Neural cell (in vitro differentiated cells): ENCODE results near the gene RNPEP. TPM values are rescaled to one million over a fixed set of nuclear protein-coding genes. Genes with fewer than 3 reads are reported as not detected.

ENCODE experiments used
- H2AFZ ChIP-seq: fragments of 200-600, 300-800 bp; sonication (generic), shearing (Covaris generic); 2 replicates; pipeline ENCODE4 v1.6.0; 2014; ENCODE audit warnings: low read depth, mild to moderate bottlenecking, antibody characterized with exemption, low read length, moderate library complexity
- H3F3A ChIP-seq: fragments of 200-600 bp; shearing (Covaris generic); 2 replicates; pipeline ENCODE4 v1.6.1; 2016; ENCODE audit warnings: mild to moderate bottlenecking, moderate library complexity, mixed read lengths, antibody characterized with exemption, low read length; ENCODE audit not compliant: insufficient read depth, poor library complexity, severe bottlenecking
- H3K27ac ChIP-seq: fragments of 200-600, 300-800 bp; sonication (generic), shearing (Covaris generic); 2 replicates; pipeline ENCODE4 v1.5.1; 2014; ENCODE audit warnings: mild to moderate bottlenecking, low read length, moderate library complexity
- H3K27me3 ChIP-seq: fragments of 300-800, 200-600 bp; sonication (generic), shearing (Covaris generic); 2 replicates; pipeline ENCODE4 v1.6.0; 2014; ENCODE audit warnings: mild to moderate bottlenecking, low read depth, low read length, moderate library complexity; ENCODE audit not compliant: insufficient read depth
- H3K36me3 ChIP-seq: fragments of 300-800, 200-600 bp; sonication (generic), shearing (Covaris generic); 2 replicates; pipeline ENCODE4 v1.5.1; 2014; ENCODE audit warnings: mild to moderate bottlenecking, antibody characterized with exemption, low read length, moderate library complexity; ENCODE audit not compliant: insufficient read depth
- H3K4me2 ChIP-seq: fragments of 300-800, 200-600 bp; sonication (generic), shearing (Covaris generic); 2 replicates; pipeline ENCODE4 v1.6.0; 2014; ENCODE audit warnings: mild to moderate bottlenecking, low read length
- H3K4me3 ChIP-seq: fragments of 300-800, 200-600 bp; sonication (generic), shearing (Covaris generic); 2 replicates; pipeline ENCODE4 v1.5.1; 2014; ENCODE audit warnings: mild to moderate bottlenecking, low read length, moderate library complexity
- H3K79me2 ChIP-seq: fragments of 200-600 bp; shearing (Covaris generic); replicated peaks from 2 replicates; pipeline ENCODE4 v1.6.0; 2014; ENCODE audit warnings: mild to moderate bottlenecking, low read length, moderate library complexity; ENCODE audit not compliant: insufficient read depth
- H3K9ac ChIP-seq: fragments of 300-800, 200-600 bp; sonication (generic), shearing (Covaris generic); 2 replicates; pipeline ENCODE4 v1.6.1; 2016; ENCODE audit warnings: mild to moderate bottlenecking, low read length, mixed read lengths
- H3K9me2 ChIP-seq: fragments of 200-600 bp; shearing (Covaris generic); 2 replicates; pipeline ENCODE4 v1.6.1; 2016; ENCODE audit warnings: mild to moderate bottlenecking, low read length, mixed read lengths; ENCODE audit not compliant: insufficient read depth
- H3K9me3 ChIP-seq: fragments of 200-600, 300-800 bp; sonication (generic), shearing (Covaris generic); 2 replicates; pipeline ENCODE4 v1.6.1; 2016; ENCODE audit warnings: mild to moderate bottlenecking, mixed run types, low read length, moderate library complexity, mixed read lengths
- H4K20me1 ChIP-seq: fragments of 200-600 bp; shearing (Covaris generic); 2 replicates; pipeline ENCODE4 v1.6.1; 2016; ENCODE audit warnings: mild to moderate bottlenecking, mixed run types; ENCODE audit not compliant: insufficient read depth
- CTCF ChIP-seq: fragments of 450-650 bp; IDR thresholded peaks from 2 replicates; pipeline ENCODE4 v1.5.1; 2014; ENCODE audit warnings: antibody characterized with exemption, mild to moderate bottlenecking, moderate library complexity; ENCODE audit not compliant: poor library complexity, severe bottlenecking
- EP300 ChIP-seq: fragments of 450-650 bp; conservative IDR thresholded peaks from 2 replicates; pipeline ENCODE4 v1.6.1; 2014; ENCODE audit warnings: antibody characterized with exemption, mild to moderate bottlenecking, moderate library complexity; ENCODE audit not compliant: poor library complexity, severe bottlenecking
- EZH2 ChIP-seq: fragments of 200-600, 300-800 bp; shearing (Covaris generic), sonication (generic); IDR thresholded peaks from 2 replicates; pipeline ENCODE4 v1.6.1; 2014; ENCODE audit warnings: antibody characterized with exemption, low read length, borderline replicate concordance, mild to moderate bottlenecking; ENCODE audit not compliant: insufficient read depth, poor library complexity, severe bottlenecking
- MXI1 ChIP-seq: fragments of 450-650 bp; conservative IDR thresholded peaks from 2 replicates; pipeline ENCODE4 v1.6.1; 2014; ENCODE audit warnings: antibody characterized with exemption, mild to moderate bottlenecking; ENCODE audit not compliant: poor library complexity, severe bottlenecking
- POLR2AphosphoS5 ChIP-seq: IDR thresholded peaks from 2 replicates; pipeline ENCODE4 v1.6.1; 2012
- RAD21 ChIP-seq: fragments of 450-650 bp; conservative IDR thresholded peaks from 2 replicates; pipeline ENCODE4 v1.6.1; 2014; ENCODE audit warnings: antibody characterized with exemption, mild to moderate bottlenecking, moderate library complexity
- REST ChIP-seq: IDR thresholded peaks from 2 replicates; pipeline ENCODE4 v1.6.1; 2012; ENCODE audit warnings: borderline replicate concordance
- SMC3 ChIP-seq: fragments of 450-650 bp; conservative IDR thresholded peaks from 2 replicates; pipeline ENCODE4 v1.6.1; 2014; ENCODE audit warnings: antibody characterized with exemption, mild to moderate bottlenecking, moderate library complexity; ENCODE audit not compliant: poor library complexity
- TAF1 ChIP-seq: IDR thresholded peaks from 2 replicates; pipeline ENCODE4 v1.6.1; 2012; ENCODE audit warnings: low read depth
- polyA plus RNA-seq: library from polyadenylated mRNA; depleted of rRNA; stranded (reverse); fragments of >200 nt; gene quantifications from 2 replicates; pipeline ENCODE4 v1.2.3, GENCODE V29; 2014

Gene RNPEP
- polyA plus RNA-seq, 1 donor from 2014 or later: 33.1 TPM

GRCh38 chr1:202012544-202013478 is 30.4 kb downstream of the RNPEP start:
- no peaks in the 10 kb centered on the region for H3K9me3 ChIP-seq
- no peaks in the 10 kb centered on the region for H4K20me1 ChIP-seq
- no peaks in the 10 kb centered on the region for H3K9me2 ChIP-seq
- H3F3A ChIP-seq: no peaks in the 10 kb centered on the region
- no peak overlapping the region for H3K4me2 ChIP-seq
- TF ChIP-seq EP300: no peak
- no peak for TF ChIP-seq RAD21
- TF ChIP-seq SMC3: no peak
- TF ChIP-seq POLR2AphosphoS5: no peak
- TF ChIP-seq CTCF: no peak
- no peaks in the 10 kb centered on the region for H3K79me2 ChIP-seq
- H2AFZ ChIP-seq: no peak overlapping the region
- H3K4me3 ChIP-seq: no peak overlapping the region
- no peaks in the 10 kb centered on the region for H3K36me3 ChIP-seq
- H3K27me3 ChIP-seq: no peaks in the 10 kb centered on the region
- no peak overlapping the region for H3K27ac ChIP-seq
- no peak overlapping the region for H3K9ac ChIP-seq

GRCh38 chr1:202013603-202014002 is 31.2 kb downstream of the RNPEP start:
- Histone ChIP-seq H3K4me2 (no peak overlapping the region), H3K4me3 (no peak overlapping the region), H3F3A (no peaks in the 10 kb centered on the region), H3K36me3 (no peaks in the 10 kb centered on the region), H2AFZ (no peak overlapping the region), H3K9ac (no peak overlapping the region), H3K79me2 (no peaks in the 10 kb centered on the region), H4K20me1 (no peaks in the 10 kb centered on the region), H3K9me2 (no peaks in the 10 kb centered on the region), H3K27me3 (no peaks in the 10 kb centered on the region), H3K27ac (no peak overlapping the region), H3K9me3 (no peaks in the 10 kb centered on the region)
- TF ChIP-seq POLR2AphosphoS5: no peak
- no peak for TF ChIP-seq SMC3
- no peak for TF ChIP-seq EZH2
- no peak for TF ChIP-seq RAD21
- TF ChIP-seq EP300: no peak

GRCh38 chr1:202014060-202014459 is 31.6 kb downstream of the RNPEP start:
- no peak overlapping the region for H3K9ac ChIP-seq
- H3K4me3 ChIP-seq: no peak overlapping the region
- H4K20me1 ChIP-seq: no peaks in the 10 kb centered on the region
- no peaks in the 10 kb centered on the region for H3F3A ChIP-seq
- no peaks in the 10 kb centered on the region for H3K9me2 ChIP-seq
- no peaks in the 10 kb centered on the region for H3K9me3 ChIP-seq
- no peak overlapping the region for H3K27ac ChIP-seq
- no peaks in the 10 kb centered on the region for H3K27me3 ChIP-seq
- no peaks in the 10 kb centered on the region for H3K79me2 ChIP-seq
- no peaks in the 10 kb centered on the region for H3K36me3 ChIP-seq
- H2AFZ ChIP-seq: no peak overlapping the region
- no peak overlapping the region for H3K4me2 ChIP-seq
- no peak for TF ChIP-seq REST
- TF ChIP-seq SMC3: no peak
- TF ChIP-seq TAF1: no peak
- TF ChIP-seq POLR2AphosphoS5: no peak
- no peak for TF ChIP-seq RAD21
- no peak for TF ChIP-seq MXI1
- TF ChIP-seq CTCF: no peak
